Measurements from ENCODE around the gene HAPLN3. TPM values are rescaled to one million over a fixed set of nuclear protein-coding genes. Genes with fewer than 3 reads are reported as not detected.

The HAPLN3 gene
- total RNA-seq, 1 experiment from 2014 or later = 42.4 TPM

DNA sequence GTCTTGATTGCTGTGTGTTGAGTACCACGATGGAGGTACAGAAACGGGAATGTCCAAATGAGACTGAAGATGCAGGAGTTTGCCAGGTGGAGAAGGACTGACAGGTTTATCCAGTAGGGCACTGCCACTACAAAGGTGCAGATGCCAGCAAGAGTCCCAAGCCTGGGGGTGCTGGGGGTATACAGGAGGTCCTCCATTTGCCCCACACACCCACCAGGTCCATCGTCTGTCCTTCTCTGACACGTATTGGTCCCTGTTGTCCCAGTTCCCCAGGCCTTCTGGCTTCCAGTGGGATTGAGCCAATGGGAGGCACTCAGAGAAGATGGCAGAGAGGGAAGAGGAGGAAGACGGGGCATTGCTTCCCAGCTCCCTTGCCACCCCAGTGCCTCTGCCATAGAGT lies 6.6 kb downstream of the HAPLN3 start:
- Histone ChIP-seq H3K18ac (ENCODE audit: insufficient read length, low read depth, low read length) (no peak overlapping the region), H3K4me1 (ENCODE audit: insufficient read depth, low read length) (no peaks in the 10 kb centered on the region), H3K79me1 (ENCODE audit: insufficient read depth, low read depth, low read length, poor library complexity, severe bottlenecking) (no peaks in the 10 kb centered on the region), H3K9ac (ENCODE audit: extremely low read depth, insufficient read length, low read length) (no peak overlapping the region), H2BK15ac (ENCODE audit: low read depth, low read length) (no peak overlapping the region), H3K4ac (ENCODE audit: low read depth, low read length) (no peak overlapping the region), H4K91ac (ENCODE audit: insufficient read length, low read depth, low read length) (no peak overlapping the region), H3K14ac (ENCODE audit: insufficient read depth, low read length) (no peak overlapping the region), H3K27ac (ENCODE audit: insufficient read length, low read depth, low read length) (no peak overlapping the region), H2AK5ac (ENCODE audit: insufficient read length, low read length) (no peak overlapping the region), H3K9me3 (ENCODE audit: control insufficient read depth, low read depth, low read length) (no peaks in the 10 kb centered on the region), H3K23ac (ENCODE audit: insufficient read length, low read depth, low read length) (no peak overlapping the region), H4K20me1 (ENCODE audit: control insufficient read depth, insufficient read depth, insufficient read length) (no peaks in the 10 kb centered on the region), H3K79me2 (ENCODE audit: insufficient read depth, low read length) (no peaks in the 10 kb centered on the region), H4K5ac (ENCODE audit: insufficient read length, low read depth, low read length) (no peak overlapping the region), H3K56ac (ENCODE audit: insufficient read length, low read depth, low read length) (no peak overlapping the region), H3T11ph (ENCODE audit: low read length) (no peak overlapping the region), H2BK12ac (ENCODE audit: insufficient read length, low read depth, low read length) (no peak overlapping the region), H4K8ac (replicated peaks; ENCODE audit: insufficient read length, low read depth, low read length) (no peak overlapping the region), H3K27me3 (ENCODE audit: insufficient read depth, low read length) (no peaks in the 10 kb centered on the region), H2BK5ac (ENCODE audit: insufficient read length, low read length) (no peak overlapping the region), H3K23me2 (ENCODE audit: insufficient read length, low read depth, low read length, poor library complexity, severe bottlenecking) (no peaks in the 10 kb centered on the region), H3K4me2 (ENCODE audit: insufficient read depth, insufficient read length, low read length) (no peak overlapping the region), H2BK20ac (ENCODE audit: low read depth, low read length, poor library complexity, severe bottlenecking) (no peak overlapping the region), H2AFZ (ENCODE audit: low read length) (no peak overlapping the region), H2BK120ac (ENCODE audit: low read depth, low read length, poor library complexity, severe bottlenecking) (no peak overlapping the region)
- Mint-ChIP-seq H3K27me3 (ENCODE audit: low read depth) (no peaks in the 10 kb centered on the region), H3K4me3 (no peak overlapping the region), H3K27ac (no peak overlapping the region), H3K36me3 (ENCODE audit: insufficient read depth in 1 of 3, low read depth in 3 of 3) (peaks cover 5 to 80% (median 24%) of the 10 kb centered on the region in 3 experiments; a peak in 6 of 7 replicates), H3K9me3 (no peaks in the 10 kb centered on the region), H3K4me1 (peaks cover 12 to 15% of the 10 kb centered on the region in 2 experiments)
- no CpG with 5 or more reads among the region's 5 CpGs for WGBS (ENCODE audit: extremely low coverage, insufficient read length, low lambda C conversion rate)
- no peak for DNase-seq
- TF ChIP-seq, protein P1, sequence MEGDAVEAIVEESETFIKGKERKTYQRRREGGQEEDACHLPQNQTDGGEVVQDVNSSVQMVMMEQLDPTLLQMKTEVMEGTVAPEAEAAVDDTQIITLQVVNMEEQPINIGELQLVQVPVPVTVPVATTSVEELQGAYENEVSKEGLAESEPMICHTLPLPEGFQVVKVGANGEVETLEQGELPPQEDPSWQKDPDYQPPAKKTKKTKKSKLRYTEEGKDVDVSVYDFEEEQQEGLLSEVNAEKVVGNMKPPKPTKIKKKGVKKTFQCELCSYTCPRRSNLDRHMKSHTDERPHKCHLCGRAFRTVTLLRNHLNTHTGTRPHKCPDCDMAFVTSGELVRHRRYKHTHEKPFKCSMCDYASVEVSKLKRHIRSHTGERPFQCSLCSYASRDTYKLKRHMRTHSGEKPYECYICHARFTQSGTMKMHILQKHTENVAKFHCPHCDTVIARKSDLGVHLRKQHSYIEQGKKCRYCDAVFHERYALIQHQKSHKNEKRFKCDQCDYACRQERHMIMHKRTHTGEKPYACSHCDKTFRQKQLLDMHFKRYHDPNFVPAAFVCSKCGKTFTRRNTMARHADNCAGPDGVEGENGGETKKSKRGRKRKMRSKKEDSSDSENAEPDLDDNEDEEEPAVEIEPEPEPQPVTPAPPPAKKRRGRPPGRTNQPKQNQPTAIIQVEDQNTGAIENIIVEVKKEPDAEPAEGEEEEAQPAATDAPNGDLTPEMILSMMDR (conservative IDR thresholded peaks at IDR 0.05) = no peak
